ENCODE data around the gene SPON2. TPM values are rescaled to one million over a fixed set of nuclear protein-coding genes. Genes with fewer than 3 reads are reported as not detected.
A peak's percentile ranks its signal among the peaks of the same experiment; 100 is the strongest.

The SPON2 gene
- total and polyA plus RNA-seq, 2 of the 4 experiments (the other 2 are of a cell fraction): 21.1 to 177 TPM

DNA sequence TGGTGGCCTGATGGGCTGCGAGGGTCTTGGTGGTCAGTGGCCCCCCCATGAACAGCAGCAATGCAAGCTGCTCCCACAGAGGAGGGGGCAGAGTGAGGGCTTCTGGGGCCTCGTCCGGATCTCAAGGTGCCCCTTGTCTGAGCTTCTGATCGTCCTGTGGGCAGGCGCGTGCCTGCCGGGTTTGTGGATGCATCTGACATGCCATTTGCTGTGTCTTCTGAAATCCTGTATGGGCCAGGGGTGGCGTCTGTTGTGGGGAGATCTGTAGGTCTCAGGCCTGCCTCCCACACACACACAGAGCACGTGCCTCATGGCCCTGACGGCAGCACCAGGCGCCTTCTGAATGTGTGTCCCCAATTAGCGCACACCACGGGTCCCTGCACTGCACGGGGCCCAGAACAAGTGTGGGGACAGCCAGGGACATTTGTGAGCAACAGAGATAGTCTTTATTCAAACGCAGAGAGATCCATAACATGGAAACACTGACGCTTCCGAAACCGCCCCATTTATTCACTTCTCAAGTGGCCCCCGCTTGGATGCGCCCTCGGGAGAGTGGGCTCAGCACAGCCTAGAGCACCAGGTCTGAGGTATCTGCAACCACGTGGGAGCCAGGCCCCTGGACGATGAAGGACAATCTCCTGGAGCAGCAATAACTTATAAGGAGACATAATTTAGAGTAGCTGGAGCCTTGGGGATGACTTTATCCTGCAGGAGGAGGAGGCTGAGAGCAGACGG lies 5.7 kb downstream of the SPON2 start:
- Histone ChIP-seq H2BK5ac (ENCODE audit: low read depth, low read length, poor library complexity, severe bottlenecking) (no peak overlapping the region), H3K27ac (ENCODE audit: insufficient read depth, low read length) (no peak overlapping the region), H3K4me3 (ENCODE audit: insufficient read depth, low read depth, low read length) (no peak overlapping the region), H3K9ac (ENCODE audit: low read depth, low read length) (no peak overlapping the region), H3K56ac (ENCODE audit: extremely low read depth, insufficient read depth, low read length) (no peak overlapping the region), H3K27me3 (ENCODE audit: control insufficient read depth, insufficient read depth, low read length) (no peaks in the 10 kb centered on the region), H3K79me1 (ENCODE audit: low read depth in 1 of 2, low read length in 2 of 2) (peaks cover 0 to 5% of the 10 kb centered on the region in 2 experiments; a peak in 1 of 4 replicates), H3K4me2 (ENCODE audit: low read depth, low read length) (no peak overlapping the region), H3K14ac (replicated peaks; ENCODE audit: low read depth, low read length) (peak overlapping the region; percentile 51; the same call in 1 of the 2 replicates), H3K4ac (ENCODE audit: low read depth, low read length) (peak overlapping the region; percentile 0; the same call in 1 of the 2 replicates), H2AK5ac (ENCODE audit: low read depth, low read length) (peak overlapping the region; percentile 16; the same call in 1 of the 2 replicates), H2BK15ac (ENCODE audit: low read depth, low read length) (no peak overlapping the region; the same call in 2 of the 3 replicates), H3K36me3 (ENCODE audit: control insufficient read depth, insufficient read depth, low read length) (peaks cover 22% of the 10 kb centered on the region; the same call in 1 of the 2 replicates), H3K9me3 (ENCODE audit: control insufficient read depth, insufficient read depth, low read length) (peaks cover 3% of the 10 kb centered on the region; the same call in 1 of the 2 replicates), H3K9me1 (ENCODE audit: insufficient read depth, low read length) (peaks cover 3% of the 10 kb centered on the region; the same call in 1 of the 2 replicates), H4K20me1 (ENCODE audit: insufficient read depth, low read length) (no peaks in the 10 kb centered on the region), H4K8ac (ENCODE audit: low read depth in 2 of 2, low read length in 2 of 2) (no peak overlapping the region; a peak in 1 of 4 replicates), H3K23ac (ENCODE audit: low read depth, low read length) (no peak overlapping the region), H3K18ac (ENCODE audit: low read depth, low read length) (no peak overlapping the region), H2BK120ac (ENCODE audit: low read depth, low read length) (peak overlapping the region; percentile 79), H3K4me1 (ENCODE audit: control insufficient read depth, insufficient read depth, low read length) (peaks cover 8% of the 10 kb centered on the region; the same call in 1 of the 2 replicates), H4K5ac (ENCODE audit: low read depth, low read length) (peak overlapping the region; percentile 11; the same call in 1 of the 2 replicates), H4K91ac (ENCODE audit: insufficient read depth, low read depth, low read length) (peak overlapping the region; percentile 40; the same call in 1 of the 2 replicates), H2AFZ (replicated peaks; ENCODE audit: low read length, poor library complexity) (peak overlapping the region; percentile 93), H2BK20ac (ENCODE audit: low read depth, low read length) (peak overlapping the region; percentile 38; the same call in 1 of the 2 replicates), H2AK9ac (replicated peaks; ENCODE audit: low read depth, low read length, poor library complexity) (peak overlapping the region; percentile 42)
- DNase-seq (no peak), ATAC-seq (ENCODE audit: low read depth) (peak; percentile 8)
- dilution Hi-C loops (cut with HindIII; ENCODE audit: low sequenced_read_pairs, unreplicated experiment): no loop called here
- CTCF ChIA-PET: no interaction called here
- BruUV-seq (replicated peaks): no TSS peak
- in situ Hi-C loops (cut with MboI; ENCODE audit: low sequenced_read_pairs): loop anchor here (5.0 to 25.0 kb wide), 2 partner anchors 56 to 471 kb away; no protein-coding TSS in a partner anchor
- POLR2A ChIA-PET (ENCODE audit: unreplicated experiment): interaction anchor here (1.1 kb wide), 1 partner anchor 35 kb away, joined by 4 read pairs; no protein-coding TSS in a partner anchor
- intact Hi-C loops (cut with micrococcal nuclease): loop anchor here (1.0 to 5.0 kb wide), 4 partner anchors 36 to 101 kb away; no protein-coding TSS in a partner anchor
- WGBS, 2 experiments (ENCODE audit: extremely low coverage in 2 of 2, insufficient read length in 1 of 2): 81% methylated on average over 5 of the region's 24 CpGs; no CpG with 5 or more reads in 1 of the 2 experiments
- TF ChIP-seq, protein P1, sequence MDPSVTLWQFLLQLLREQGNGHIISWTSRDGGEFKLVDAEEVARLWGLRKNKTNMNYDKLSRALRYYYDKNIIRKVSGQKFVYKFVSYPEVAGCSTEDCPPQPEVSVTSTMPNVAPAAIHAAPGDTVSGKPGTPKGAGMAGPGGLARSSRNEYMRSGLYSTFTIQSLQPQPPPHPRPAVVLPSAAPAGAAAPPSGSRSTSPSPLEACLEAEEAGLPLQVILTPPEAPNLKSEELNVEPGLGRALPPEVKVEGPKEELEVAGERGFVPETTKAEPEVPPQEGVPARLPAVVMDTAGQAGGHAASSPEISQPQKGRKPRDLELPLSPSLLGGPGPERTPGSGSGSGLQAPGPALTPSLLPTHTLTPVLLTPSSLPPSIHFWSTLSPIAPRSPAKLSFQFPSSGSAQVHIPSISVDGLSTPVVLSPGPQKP (IDR thresholded peaks at IDR 0.05; ENCODE audit: borderline replicate concordance, low read depth, low read length): no peak
- TF ChIP-seq MAZ (IDR thresholded peaks at IDR 0.05; ENCODE audit: borderline replicate concordance, low read depth, low read length): no peak
- TF ChIP-seq, protein P2, sequence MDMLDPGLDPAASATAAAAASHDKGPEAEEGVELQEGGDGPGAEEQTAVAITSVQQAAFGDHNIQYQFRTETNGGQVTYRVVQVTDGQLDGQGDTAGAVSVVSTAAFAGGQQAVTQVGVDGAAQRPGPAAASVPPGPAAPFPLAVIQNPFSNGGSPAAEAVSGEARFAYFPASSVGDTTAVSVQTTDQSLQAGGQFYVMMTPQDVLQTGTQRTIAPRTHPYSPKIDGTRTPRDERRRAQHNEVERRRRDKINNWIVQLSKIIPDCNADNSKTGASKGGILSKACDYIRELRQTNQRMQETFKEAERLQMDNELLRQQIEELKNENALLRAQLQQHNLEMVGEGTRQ (IDR thresholded peaks at IDR 0.05; ENCODE audit: low read depth, low read length): no peak
- TF ChIP-seq BHLHE40 (IDR thresholded peaks at IDR 0.05; ENCODE audit: low read depth, low read length): no peak
- no peak for TF ChIP-seq NFE2L2 (IDR thresholded peaks at IDR 0.05; ENCODE audit: low read depth, low read length)
- no peak for TF ChIP-seq RAD21 (IDR thresholded peaks at IDR 0.05; ENCODE audit: low read length)
- no peak for TF ChIP-seq RFX5 (IDR thresholded peaks at IDR 0.05; ENCODE audit: low read depth, low read length)
- no peak for TF ChIP-seq FOS (IDR thresholded peaks at IDR 0.05; ENCODE audit: low read depth, low read length)
- TF ChIP-seq, protein P3, sequence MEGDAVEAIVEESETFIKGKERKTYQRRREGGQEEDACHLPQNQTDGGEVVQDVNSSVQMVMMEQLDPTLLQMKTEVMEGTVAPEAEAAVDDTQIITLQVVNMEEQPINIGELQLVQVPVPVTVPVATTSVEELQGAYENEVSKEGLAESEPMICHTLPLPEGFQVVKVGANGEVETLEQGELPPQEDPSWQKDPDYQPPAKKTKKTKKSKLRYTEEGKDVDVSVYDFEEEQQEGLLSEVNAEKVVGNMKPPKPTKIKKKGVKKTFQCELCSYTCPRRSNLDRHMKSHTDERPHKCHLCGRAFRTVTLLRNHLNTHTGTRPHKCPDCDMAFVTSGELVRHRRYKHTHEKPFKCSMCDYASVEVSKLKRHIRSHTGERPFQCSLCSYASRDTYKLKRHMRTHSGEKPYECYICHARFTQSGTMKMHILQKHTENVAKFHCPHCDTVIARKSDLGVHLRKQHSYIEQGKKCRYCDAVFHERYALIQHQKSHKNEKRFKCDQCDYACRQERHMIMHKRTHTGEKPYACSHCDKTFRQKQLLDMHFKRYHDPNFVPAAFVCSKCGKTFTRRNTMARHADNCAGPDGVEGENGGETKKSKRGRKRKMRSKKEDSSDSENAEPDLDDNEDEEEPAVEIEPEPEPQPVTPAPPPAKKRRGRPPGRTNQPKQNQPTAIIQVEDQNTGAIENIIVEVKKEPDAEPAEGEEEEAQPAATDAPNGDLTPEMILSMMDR (conservative IDR thresholded peaks at IDR 0.05; ENCODE audit: low read depth, low read length): no peak
- no peak for TF ChIP-seq CHD1 (IDR thresholded peaks at IDR 0.05; ENCODE audit: low read depth, low read length)
- no peak for TF ChIP-seq POLR2A (IDR thresholded peaks at IDR 0.05; ENCODE audit: low read depth, low read length)
- TF ChIP-seq MAFK (IDR thresholded peaks at IDR 0.05; ENCODE audit: low read depth, low read length): no peak
- TF ChIP-seq CEBPB (IDR thresholded peaks at IDR 0.05; ENCODE audit: low read depth, low read length): no peak
- no peak for TF ChIP-seq RCOR1 (IDR thresholded peaks at IDR 0.05; ENCODE audit: insufficient replicate concordance, low read length)

Measured in IMR-90 (cell line).